Ishikawa (cell line): ENCODE data around the gene PIBF1.

Experiments used
- EP300 ChIP-seq: IDR thresholded peaks from 2 replicates; pipeline ENCODE4 v1.6.1; 2012; ENCODE audit warnings: borderline replicate concordance
- NFIC ChIP-seq: IDR thresholded peaks from 2 replicates; pipeline ENCODE4 v1.6.1; 2012
- RAD21 ChIP-seq: IDR thresholded peaks from 2 replicates; pipeline ENCODE4 v1.6.1; 2012; ENCODE audit warnings: low read depth
- YY1 ChIP-seq: IDR thresholded peaks from 2 replicates; pipeline ENCODE4 v1.6.1; 2012; ENCODE audit warnings: low read depth
- TF ChIP-seq, protein P1 (sequence below): IDR thresholded peaks from 2 replicates; pipeline ENCODE4 v1.6.1; 2012

DNA sequence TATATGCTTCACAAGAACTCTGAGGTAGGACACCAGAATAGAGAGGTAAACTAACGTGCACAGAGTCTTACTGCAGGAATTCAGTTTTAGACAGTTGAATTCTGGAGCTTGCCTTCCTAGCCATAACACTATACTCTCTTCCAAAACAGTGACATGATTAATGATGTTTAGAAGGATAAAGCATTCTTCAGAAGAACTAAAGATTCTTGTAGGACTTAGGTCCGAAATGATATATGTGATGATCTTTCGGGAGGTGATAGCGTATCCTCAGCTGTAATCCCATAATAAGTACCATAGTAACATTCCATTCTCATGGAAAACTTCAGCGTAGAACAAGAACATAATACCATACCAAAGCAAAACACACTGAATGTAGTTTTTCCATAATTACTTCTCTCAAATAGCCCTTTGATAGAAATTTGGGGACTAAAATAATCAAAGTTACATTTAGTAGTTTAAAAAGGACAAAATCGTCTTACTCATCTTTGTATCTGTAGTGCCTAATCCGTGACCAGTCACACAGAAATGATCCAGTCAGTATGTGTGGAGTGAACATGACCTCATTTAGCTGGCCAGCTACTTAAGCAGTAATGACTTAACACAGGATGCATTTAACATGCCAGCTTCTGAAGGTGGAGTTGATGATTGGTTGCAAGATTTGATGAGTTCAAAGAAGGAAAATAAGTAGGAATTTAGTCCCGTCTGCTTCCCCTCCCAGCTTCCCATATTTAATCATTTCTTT, 38.4 kb downstream of the PIBF1 start:
- TF ChIP-seq RAD21 (no peak), NFIC (no peak), YY1 (no peak), EP300 (no peak)
- TF ChIP-seq, protein P1, sequence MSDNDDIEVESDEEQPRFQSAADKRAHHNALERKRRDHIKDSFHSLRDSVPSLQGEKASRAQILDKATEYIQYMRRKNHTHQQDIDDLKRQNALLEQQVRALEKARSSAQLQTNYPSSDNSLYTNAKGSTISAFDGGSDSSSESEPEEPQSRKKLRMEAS, result no peak
